Osteoblast (primary cell): ENCODE results near the gene NFIA. TPM values are rescaled to one million over a fixed set of nuclear protein-coding genes. Genes with fewer than 3 reads are reported as not detected.

Source experiments
- DNase-seq: peaks from one replicate; pipeline ENCODE4 v3.0.0; 2011; ENCODE audit warnings: low spot score, mixed read lengths; ENCODE audit not compliant: insufficient read length; ENCODE audit errors: missing footprints
- H2AFZ ChIP-seq: 2 replicates; pipeline ENCODE4 v1.6.0; 2011; ENCODE audit warnings: mild to moderate bottlenecking, low read length
- H3K27ac ChIP-seq: 2 replicates; pipeline ENCODE4 v1.5.1; 2011; ENCODE audit warnings: mild to moderate bottlenecking, low read depth, low read length, moderate library complexity
- H3K27me3 ChIP-seq: 2 replicates; pipeline ENCODE4 v1.6.0; 2012; ENCODE audit warnings: mild to moderate bottlenecking, control low read depth, inconsistent platforms, low read length, moderate library complexity; ENCODE audit not compliant: insufficient read depth
- H3K36me3 ChIP-seq: 2 replicates; pipeline ENCODE4 v1.5.1; 2011; ENCODE audit warnings: mild to moderate bottlenecking, low read length, control low read depth, moderate library complexity; ENCODE audit not compliant: insufficient read depth
- H3K4me1 ChIP-seq: 2 replicates; pipeline ENCODE4 v1.5.1; 2011; ENCODE audit warnings: mild to moderate bottlenecking, low read length, control low read depth, moderate library complexity; ENCODE audit not compliant: insufficient read depth
- H3K4me2 ChIP-seq: 2 replicates; pipeline ENCODE4 v1.6.0; 2011; ENCODE audit warnings: mild to moderate bottlenecking, low read length; ENCODE audit not compliant: insufficient read depth
- H3K4me3 ChIP-seq: fragments of 200-600 bp; sonication (generic); 3 replicates; pipeline ENCODE4 v1.5.1; 2012; ENCODE audit warnings: mild to moderate bottlenecking, low read length, inconsistent platforms; ENCODE audit not compliant: insufficient read depth
- H3K79me2 ChIP-seq: 2 replicates; pipeline ENCODE4 v1.6.0; 2012; ENCODE audit warnings: mild to moderate bottlenecking, low read length, control low read depth, inconsistent platforms; ENCODE audit not compliant: insufficient read depth
- H3K9me3 ChIP-seq: 2 replicates; pipeline ENCODE4 v1.5.1; 2011; ENCODE audit warnings: low read depth, low read length, control low read depth
- H4K20me1 ChIP-seq: 2 replicates; pipeline ENCODE4 v1.6.0; 2012; ENCODE audit warnings: mild to moderate bottlenecking, low read length, control low read depth; ENCODE audit not compliant: insufficient read depth
- total RNA-seq: library from RNA; depleted of rRNA; stranded (reverse); fragments of >200 nt; gene quantifications from 2 replicates; pipeline ENCODE4 v1.2.3, GENCODE V29; 2012
- TF ChIP-seq, protein P1 (sequence below): IDR thresholded peaks from 2 replicates; pipeline ENCODE4 v1.5.1; 2011; ENCODE audit warnings: mild to moderate bottlenecking, low read depth, low read length, moderate library complexity; ENCODE audit errors: extremely low read depth

Gene NFIA
- total RNA-seq, 1 donor = 7.2 TPM

DNA sequence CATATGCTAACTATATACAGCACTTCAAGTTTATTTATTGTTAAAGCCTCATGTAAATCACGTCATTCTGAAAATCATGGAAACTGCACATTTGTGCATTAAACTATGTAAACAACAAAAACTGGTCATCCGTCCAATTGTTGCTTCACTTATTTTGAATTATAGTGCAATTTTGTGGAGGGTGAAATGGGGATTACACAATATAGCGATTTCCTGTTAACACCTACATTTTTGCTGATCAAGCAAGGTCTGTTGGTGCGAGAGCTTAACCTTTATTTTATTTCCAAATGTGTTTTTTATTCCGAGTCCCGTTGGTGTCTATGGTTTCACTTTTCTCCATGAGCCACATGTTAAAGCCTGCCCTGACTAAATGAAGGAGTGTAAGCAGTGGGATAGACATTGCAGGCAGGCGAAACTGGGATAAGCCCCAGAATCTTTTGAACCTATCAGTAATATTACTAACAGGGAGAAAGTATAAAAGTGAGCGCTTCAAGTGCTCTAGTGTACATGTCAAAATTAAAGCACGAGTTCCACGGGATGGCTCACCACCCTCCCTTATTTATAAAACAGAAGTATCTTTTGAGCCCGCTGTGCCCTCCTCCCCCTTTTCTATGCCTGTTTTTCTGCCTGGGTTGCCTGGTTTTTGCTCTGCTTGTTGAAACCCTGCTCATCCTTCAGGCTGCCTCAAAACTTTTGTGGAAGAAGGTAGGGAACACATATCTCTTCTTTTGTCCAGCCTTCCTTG, 120.7 kb downstream of the NFIA start:
- Histone ChIP-seq H3K4me2 (peak overlapping the region; percentile 79), H3K27ac (no peak overlapping the region), H3K4me3 (peak overlapping the region; percentile 61), H3K27me3 (no peaks in the 10 kb centered on the region), H3K9me3 (no peaks in the 10 kb centered on the region), H3K4me1 (no peaks in the 10 kb centered on the region), H4K20me1 (no peaks in the 10 kb centered on the region), H3K36me3 (no peaks in the 10 kb centered on the region), H2AFZ (peak overlapping the region; percentile 85), H3K79me2 (no peaks in the 10 kb centered on the region)
- TF ChIP-seq, protein P1, sequence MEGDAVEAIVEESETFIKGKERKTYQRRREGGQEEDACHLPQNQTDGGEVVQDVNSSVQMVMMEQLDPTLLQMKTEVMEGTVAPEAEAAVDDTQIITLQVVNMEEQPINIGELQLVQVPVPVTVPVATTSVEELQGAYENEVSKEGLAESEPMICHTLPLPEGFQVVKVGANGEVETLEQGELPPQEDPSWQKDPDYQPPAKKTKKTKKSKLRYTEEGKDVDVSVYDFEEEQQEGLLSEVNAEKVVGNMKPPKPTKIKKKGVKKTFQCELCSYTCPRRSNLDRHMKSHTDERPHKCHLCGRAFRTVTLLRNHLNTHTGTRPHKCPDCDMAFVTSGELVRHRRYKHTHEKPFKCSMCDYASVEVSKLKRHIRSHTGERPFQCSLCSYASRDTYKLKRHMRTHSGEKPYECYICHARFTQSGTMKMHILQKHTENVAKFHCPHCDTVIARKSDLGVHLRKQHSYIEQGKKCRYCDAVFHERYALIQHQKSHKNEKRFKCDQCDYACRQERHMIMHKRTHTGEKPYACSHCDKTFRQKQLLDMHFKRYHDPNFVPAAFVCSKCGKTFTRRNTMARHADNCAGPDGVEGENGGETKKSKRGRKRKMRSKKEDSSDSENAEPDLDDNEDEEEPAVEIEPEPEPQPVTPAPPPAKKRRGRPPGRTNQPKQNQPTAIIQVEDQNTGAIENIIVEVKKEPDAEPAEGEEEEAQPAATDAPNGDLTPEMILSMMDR = no peak
- DNase-seq = no peak

DNA sequence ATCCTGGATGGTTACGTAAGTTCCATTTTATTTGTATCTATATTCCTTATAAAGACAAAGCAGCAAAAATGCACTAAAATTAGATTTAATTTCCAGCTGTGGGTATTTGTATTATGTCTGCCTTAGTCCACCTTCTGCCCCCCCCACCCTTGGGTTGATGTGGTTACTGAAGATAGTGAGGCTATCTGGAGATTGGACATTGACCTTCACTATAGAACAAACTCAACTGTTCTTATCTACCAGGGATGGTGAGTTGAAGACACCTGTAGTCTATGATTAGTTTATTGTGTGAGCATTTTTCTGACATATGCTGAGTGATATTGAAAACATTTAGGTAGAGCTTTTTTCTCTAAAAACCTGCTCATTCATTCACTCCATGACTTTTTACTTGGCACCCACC, 122.2 kb downstream of the NFIA start:
- no peaks in the 10 kb centered on the region for H3K4me1 ChIP-seq
- no peaks in the 10 kb centered on the region for H3K27me3 ChIP-seq
- no peaks in the 10 kb centered on the region for H4K20me1 ChIP-seq
- no peak for DNase-seq
- H2AFZ ChIP-seq = no peak overlapping the region
- no peaks in the 10 kb centered on the region for H3K79me2 ChIP-seq
- H3K27ac ChIP-seq = no peak overlapping the region
- H3K9me3 ChIP-seq = no peaks in the 10 kb centered on the region
- H3K36me3 ChIP-seq = no peaks in the 10 kb centered on the region
- TF ChIP-seq, protein P1 = no peak
- no peak overlapping the region for H3K4me2 ChIP-seq
- H3K4me3 ChIP-seq = no peak overlapping the region

DNA sequence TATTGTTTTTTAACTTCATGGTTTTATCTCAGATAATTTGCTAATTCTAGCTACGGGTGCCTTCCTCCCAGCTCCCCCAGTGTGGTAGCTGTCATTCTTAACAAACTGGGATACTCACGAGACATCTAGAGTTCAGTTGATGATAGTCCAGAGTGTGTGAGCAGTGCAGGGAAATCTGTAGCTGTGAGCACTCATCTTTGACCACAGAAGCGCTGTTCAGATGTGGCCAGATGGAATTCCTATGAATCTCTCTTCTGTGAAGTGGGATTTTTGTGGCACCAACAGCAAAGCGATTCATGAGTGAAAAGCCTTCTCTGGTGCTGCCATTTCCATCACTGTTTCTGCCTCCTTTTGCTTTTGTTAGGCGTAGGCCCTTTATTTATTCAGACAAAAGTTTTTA, 125.1 kb downstream of the NFIA start:
- Histone ChIP-seq H3K27me3 (no peaks in the 10 kb centered on the region), H3K79me2 (no peaks in the 10 kb centered on the region), H3K27ac (no peak overlapping the region), H3K4me3 (no peak overlapping the region), H4K20me1 (no peaks in the 10 kb centered on the region), H3K4me1 (no peaks in the 10 kb centered on the region), H2AFZ (no peak overlapping the region), H3K9me3 (no peaks in the 10 kb centered on the region), H3K36me3 (no peaks in the 10 kb centered on the region), H3K4me2 (no peak overlapping the region)
- DNase-seq = peak; percentile 3
- TF ChIP-seq, protein P1 = no peak

DNA sequence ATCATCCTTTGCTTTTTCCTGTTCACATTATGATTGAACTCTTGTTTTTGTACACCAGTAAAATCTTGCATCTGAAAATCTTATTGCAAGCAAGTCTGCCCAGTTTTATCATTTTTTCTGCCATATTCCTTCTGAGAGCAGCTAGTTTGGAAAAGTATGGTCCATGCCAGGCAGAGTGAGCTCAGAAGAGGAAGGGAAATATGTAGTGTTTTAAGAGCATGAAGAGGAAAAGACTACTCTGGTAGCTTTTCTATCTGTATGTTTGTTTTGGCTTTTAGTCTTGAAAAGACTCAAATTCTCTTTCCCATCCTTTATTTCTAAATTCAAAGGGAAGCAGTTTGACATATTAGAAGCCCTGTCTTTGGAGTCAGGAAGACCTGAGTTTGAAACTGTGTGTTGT, 125.8 kb downstream of the NFIA start:
- H3K4me1 ChIP-seq = no peaks in the 10 kb centered on the region
- no peak overlapping the region for H3K27ac ChIP-seq
- no peak for DNase-seq
- no peak overlapping the region for H3K4me2 ChIP-seq
- no peaks in the 10 kb centered on the region for H3K79me2 ChIP-seq
- H3K27me3 ChIP-seq = no peaks in the 10 kb centered on the region
- H3K9me3 ChIP-seq = no peaks in the 10 kb centered on the region
- no peaks in the 10 kb centered on the region for H3K36me3 ChIP-seq
- H4K20me1 ChIP-seq = no peaks in the 10 kb centered on the region
- H2AFZ ChIP-seq = no peak overlapping the region
- TF ChIP-seq, protein P1 = no peak
- H3K4me3 ChIP-seq = no peak overlapping the region
